OCI-LY7 (cell line): ENCODE results near the gene MTUS2. TPM values are rescaled to one million over a fixed set of nuclear protein-coding genes. Genes with fewer than 3 reads are reported as not detected.

ENCODE experiments used
- BruUV-seq: library from RNA; stranded (reverse); fragments of 400-500 nt; replicated peaks from 2 replicates; lab custom pipeline; 2021; lab: Mats Ljungman, UMichigan
- CTCF ChIA-PET: fragments of 300-600 bp; sonication (Branson Sonifier 250); formaldehyde crosslinking; loops from one replicate; lab custom pipeline; 2022; ENCODE audit warnings: antibody characterized with exemption; ENCODE audit not compliant: unreplicated experiment; lab: Charles Lee
- POLR2A ChIA-PET: fragments of 300-600 bp; sonication (Branson Sonifier 250); formaldehyde crosslinking; loops from one replicate; lab custom pipeline; 2022; ENCODE audit warnings: antibody characterized with exemption; lab: Charles Lee
- DNase-seq: peaks from one replicate; pipeline ENCODE4 v3.0.0-alpha.2; 2015; ENCODE audit warnings: low spot score
- H2AFZ ChIP-seq: fragments of 200-600 bp; sonication (generic), shearing (Covaris generic); 2 replicates; pipeline ENCODE4 v1.6.1; 2014; ENCODE audit warnings: mild to moderate bottlenecking, antibody characterized with exemption, low read length, moderate library complexity
- H3K27ac ChIP-seq: fragments of 200-600 bp; sonication (generic); 2 replicates; pipeline ENCODE4 v1.5.1; 2014; ENCODE audit warnings: mixed run types, low read depth, mild to moderate bottlenecking, moderate library complexity, low read length, inconsistent platforms; ENCODE audit not compliant: poor library complexity, severe bottlenecking
- H3K36me3 ChIP-seq: fragments of 200-600 bp; sonication (generic); 2 replicates; pipeline ENCODE4 v1.6.1; 2014; ENCODE audit warnings: mild to moderate bottlenecking, antibody characterized with exemption, low read length, moderate library complexity, mixed read lengths; ENCODE audit not compliant: insufficient read depth
- H3K4me1 ChIP-seq: fragments of 200-600 bp; sonication (generic); 2 replicates; pipeline ENCODE4 v1.5.1; 2014; ENCODE audit warnings: mild to moderate bottlenecking, low read length; ENCODE audit not compliant: insufficient read depth, poor library complexity, severe bottlenecking
- H3K4me2 ChIP-seq: fragments of 200-600 bp; sonication (generic); 2 replicates; pipeline ENCODE4 v1.6.1; 2014; ENCODE audit warnings: mild to moderate bottlenecking, low read length
- H3K4me3 ChIP-seq: fragments of 200-600 bp; sonication (generic); 2 replicates; pipeline ENCODE4 v1.5.1; 2014; ENCODE audit warnings: mild to moderate bottlenecking, low read depth, low read length; ENCODE audit not compliant: poor library complexity, severe bottlenecking
- H3K79me2 ChIP-seq: fragments of 200-600 bp; sonication (generic); 2 replicates; pipeline ENCODE4 v1.6.1; 2016; ENCODE audit warnings: low read depth, mild to moderate bottlenecking, low read length, moderate library complexity, mixed read lengths; ENCODE audit not compliant: insufficient read depth
- H3K9me2 ChIP-seq: fragments of 200-600 bp; sonication (generic); 2 replicates; pipeline ENCODE4 v1.6.1; 2016; ENCODE audit warnings: mild to moderate bottlenecking, low read length, mixed read lengths; ENCODE audit not compliant: insufficient read depth
- H3K9me3 ChIP-seq: fragments of 200-600 bp; sonication (generic); 2 replicates; pipeline ENCODE4 v1.6.1; 2014; ENCODE audit warnings: mild to moderate bottlenecking, mixed run types, low read length, mixed read lengths
- H4K20me1 ChIP-seq: fragments of 200-600 bp; sonication (generic); 2 replicates; pipeline ENCODE4 v1.6.1; 2014; ENCODE audit warnings: mild to moderate bottlenecking, antibody characterized with exemption, low read length, moderate library complexity, mixed read lengths; ENCODE audit not compliant: insufficient read depth
- CTCF ChIP-seq: fragments of 200-600 bp; sonication (generic); conservative IDR thresholded peaks from 2 replicates; pipeline ENCODE4 v1.5.1; 2014; ENCODE audit warnings: mild to moderate bottlenecking, antibody characterized with exemption, low read length, moderate library complexity, mixed read lengths
- EZH2phosphoT487 ChIP-seq: fragments of 200-600 bp; sonication (generic); IDR thresholded peaks from 2 replicates; pipeline ENCODE4 v1.6.1; 2018; ENCODE audit warnings: low read depth, borderline replicate concordance, mild to moderate bottlenecking, mixed run types, antibody characterized with exemption, low read length, moderate library complexity, mixed read lengths
- intact Hi-C: fragments of 100-400 bp; cut with micrococcal nuclease; formaldehyde crosslinking; loops from one replicate; pipeline ENCODE4 v1.10.0; 2022; ENCODE audit not compliant: unreplicated experiment
- total RNA-seq, 2 experiments: library from RNA; depleted of rRNA in 1 of 2; stranded (reverse); fragments of >200 nt in 1 of 2; shearing (Covaris generic) in 1 of 2; gene quantifications; 2 replicates each; pipeline ENCODE4 v1.2.3, GENCODE V29; 2014 to 2022

MTUS2 gene
- total RNA-seq, 2 experiments from 2014 or later, result 0.16 to 9.8 TPM

- no peak for DNase-seq
- intact Hi-C loops, result no loop called here
- CTCF ChIA-PET, result no interaction called here
- no peak overlapping the region for H3K27ac ChIP-seq
- no peaks in the 10 kb centered on the region for H3K9me3 ChIP-seq
- no peak overlapping the region for H3K4me2 ChIP-seq
- H4K20me1 ChIP-seq, result no peaks in the 10 kb centered on the region
- no peak overlapping the region for H3K4me3 ChIP-seq
- H2AFZ ChIP-seq, result no peak overlapping the region
- H3K9me2 ChIP-seq, result no peaks in the 10 kb centered on the region
- TF ChIP-seq EZH2phosphoT487 (no peak), CTCF (no peak)
- H3K79me2 ChIP-seq, result no peaks in the 10 kb centered on the region
- POLR2A ChIA-PET, result no interaction called here
- no peaks in the 10 kb centered on the region for H3K4me1 ChIP-seq
- H3K36me3 ChIP-seq, result no peaks in the 10 kb centered on the region
- BruUV-seq, result no TSS peak
Measured at GRCh38 chr13:29108068-29108786, 288.1 kb downstream of the MTUS2 start.

- Histone ChIP-seq H2AFZ (no peak overlapping the region), H3K4me1 (no peaks in the 10 kb centered on the region), H3K9me3 (no peaks in the 10 kb centered on the region), H3K36me3 (no peaks in the 10 kb centered on the region), H4K20me1 (no peaks in the 10 kb centered on the region), H3K9me2 (no peaks in the 10 kb centered on the region), H3K79me2 (no peaks in the 10 kb centered on the region), H3K27ac (no peak overlapping the region), H3K4me2 (no peak overlapping the region), H3K4me3 (no peak overlapping the region)
- intact Hi-C loops, result no loop called here
- no peak for DNase-seq
- CTCF ChIA-PET, result no interaction called here
- TF ChIP-seq CTCF, result no peak
- no peak for TF ChIP-seq EZH2phosphoT487
- POLR2A ChIA-PET, result no interaction called here
- BruUV-seq, result no TSS peak
Measured at GRCh38 chr13:29109987-29110386, 289.8 kb downstream of the MTUS2 start.

GRCh38 chr13:29111446-29111845 is 291.3 kb downstream of the MTUS2 start:
- no peaks in the 10 kb centered on the region for H3K9me2 ChIP-seq
- H3K9me3 ChIP-seq, result no peaks in the 10 kb centered on the region
- no TSS peak for BruUV-seq
- no peak overlapping the region for H3K4me2 ChIP-seq
- H3K4me1 ChIP-seq, result no peaks in the 10 kb centered on the region
- TF ChIP-seq EZH2phosphoT487 (no peak), CTCF (no peak)
- H2AFZ ChIP-seq, result no peak overlapping the region
- no peak overlapping the region for H3K27ac ChIP-seq
- DNase-seq, result no peak
- ChIA-PET POLR2A (interaction anchor here (0.7 kb wide), 1 partner anchor 22 kb away, joined by 3 read pairs; no protein-coding TSS in a partner anchor), CTCF (no interaction called here)
- H3K79me2 ChIP-seq, result no peaks in the 10 kb centered on the region
- H4K20me1 ChIP-seq, result no peaks in the 10 kb centered on the region
- H3K36me3 ChIP-seq, result no peaks in the 10 kb centered on the region
- intact Hi-C loops, result no loop called here
- H3K4me3 ChIP-seq, result no peak overlapping the region
